Fibroblast of skin of abdomen (primary cell): ENCODE data around the gene ATP6V0D1.

Source experiments
- DNase-seq: peaks from one replicate; pipeline ENCODE4 v3.0.0-alpha.2; 2013

The ATP6V0D1 gene

GRCh38 chr16:67445126-67445426 lies 35.9 kb downstream of the ATP6V0D1 start:
- no peak for DNase-seq

GRCh38 chr16:67444259-67445125 lies 36.5 kb downstream of the ATP6V0D1 start:
- no peak for DNase-seq

DNA sequence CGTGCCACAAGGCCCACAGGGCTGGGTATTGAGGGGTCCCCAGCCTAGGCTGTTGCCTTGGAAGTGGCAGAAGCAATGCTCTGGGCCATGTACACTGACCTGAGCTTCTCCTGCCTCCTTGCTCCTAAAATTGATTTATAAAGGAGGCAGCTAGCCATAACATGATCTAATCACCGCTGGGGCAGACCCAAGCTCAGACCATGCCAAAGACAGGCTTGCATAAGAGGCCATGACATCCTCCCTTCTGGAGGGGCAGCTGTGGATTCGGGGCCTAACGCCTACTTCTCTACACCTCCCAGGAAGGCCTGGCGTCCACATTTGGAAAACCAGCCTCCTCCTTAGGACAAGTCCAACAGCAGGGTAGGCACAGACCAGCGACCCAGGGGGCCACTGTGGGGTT lies 37.7 kb downstream of the ATP6V0D1 start:
- no peak for DNase-seq

DNA sequence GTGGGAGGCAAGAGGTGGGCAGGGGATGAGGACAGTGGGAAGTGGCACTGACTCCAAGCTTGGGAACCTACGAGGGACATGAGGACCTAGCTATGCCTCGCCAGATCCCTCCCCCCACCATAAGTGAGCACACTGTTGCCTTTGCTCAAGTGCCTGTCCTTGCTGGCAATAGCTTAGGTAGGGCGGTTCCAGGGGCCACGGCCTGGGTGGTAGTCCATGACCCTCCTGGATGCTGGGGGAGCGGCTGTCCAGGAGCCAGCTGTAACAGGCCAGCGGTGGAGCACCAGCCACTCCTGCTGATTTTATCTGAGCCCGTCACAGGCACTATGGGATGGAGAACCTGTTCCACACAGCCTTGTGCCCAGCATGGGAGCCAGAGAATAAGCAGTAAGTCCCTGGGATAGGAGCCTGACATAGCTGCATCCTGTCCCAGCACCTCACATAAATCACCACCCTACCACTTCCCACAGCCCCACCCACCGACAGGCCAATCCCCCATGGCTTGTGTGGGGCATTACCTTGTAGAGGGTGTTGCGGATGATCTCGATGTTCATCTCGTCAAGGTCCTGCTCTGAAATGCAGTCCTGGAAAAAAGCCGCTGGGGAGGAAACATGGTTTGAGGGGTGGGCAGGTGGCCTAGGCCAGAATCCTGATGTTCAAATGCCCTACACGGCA lies 38.2 kb downstream of the ATP6V0D1 start:
- no peak for DNase-seq

GRCh38 chr16:67441907-67442306 lies 39.0 kb downstream of the ATP6V0D1 start:
- DNase-seq, result no peak

- no peak for DNase-seq
Measured at GRCh38 chr16:67441271-67441753, 39.6 kb downstream of the ATP6V0D1 start.

- DNase-seq, result no peak
Measured at GRCh38 chr16:67438824-67439393, 42.0 kb downstream of the ATP6V0D1 start.

GRCh38 chr16:67438098-67438791 lies 42.7 kb downstream of the ATP6V0D1 start:
- DNase-seq, result no peak

DNA sequence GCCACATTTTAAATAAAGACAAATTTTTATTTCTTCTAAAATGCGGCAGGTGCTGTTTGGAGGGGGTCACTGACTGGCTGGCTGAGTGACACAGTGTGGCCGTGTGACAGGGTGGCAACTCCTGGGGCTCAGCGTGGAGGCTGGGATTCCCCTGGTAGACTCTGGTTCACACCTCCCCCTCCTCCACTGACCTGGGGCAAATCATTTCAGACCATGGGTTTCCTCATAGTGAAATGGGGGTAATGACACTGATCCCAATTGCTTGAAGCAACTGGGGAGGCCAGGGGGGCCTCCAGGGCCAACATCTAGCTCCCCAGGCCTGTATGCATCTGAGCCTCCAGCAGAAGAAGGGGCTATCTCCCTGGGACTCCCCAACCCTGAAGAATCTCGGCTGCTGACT lies 43.4 kb downstream of the ATP6V0D1 start:
- DNase-seq, result no peak

- DNase-seq, result no peak
Measured at GRCh38 chr16:67436640-67437193, 44.2 kb downstream of the ATP6V0D1 start.

GRCh38 chr16:67435758-67436164 lies 45.2 kb downstream of the ATP6V0D1 start:
- DNase-seq, result no peak

- no peak for DNase-seq
Measured at GRCh38 chr16:67433131-67433719, 47.7 kb downstream of the ATP6V0D1 start.

GRCh38 chr16:67432506-67432890 lies 48.5 kb downstream of the ATP6V0D1 start:
- DNase-seq, result no peak

- no peak for DNase-seq
Measured at GRCh38 chr16:67431775-67432505, 49.0 kb downstream of the ATP6V0D1 start.

GRCh38 chr16:67430977-67431774 lies 49.8 kb downstream of the ATP6V0D1 start, which contains the start of gene HSD11B2:
Gene HSD11B2 (plus strand): TSS chr16:67431121. CDS start chr16:67431249, 128 bp downstream.
- DNase-seq, result peak; percentile 14

GRCh38 chr16:67430504-67430976 lies 50.4 kb downstream of the ATP6V0D1 start:
- no peak for DNase-seq

GRCh38 chr16:67429799-67430503 lies 51.0 kb downstream of the ATP6V0D1 start:
- DNase-seq, result no peak

DNA sequence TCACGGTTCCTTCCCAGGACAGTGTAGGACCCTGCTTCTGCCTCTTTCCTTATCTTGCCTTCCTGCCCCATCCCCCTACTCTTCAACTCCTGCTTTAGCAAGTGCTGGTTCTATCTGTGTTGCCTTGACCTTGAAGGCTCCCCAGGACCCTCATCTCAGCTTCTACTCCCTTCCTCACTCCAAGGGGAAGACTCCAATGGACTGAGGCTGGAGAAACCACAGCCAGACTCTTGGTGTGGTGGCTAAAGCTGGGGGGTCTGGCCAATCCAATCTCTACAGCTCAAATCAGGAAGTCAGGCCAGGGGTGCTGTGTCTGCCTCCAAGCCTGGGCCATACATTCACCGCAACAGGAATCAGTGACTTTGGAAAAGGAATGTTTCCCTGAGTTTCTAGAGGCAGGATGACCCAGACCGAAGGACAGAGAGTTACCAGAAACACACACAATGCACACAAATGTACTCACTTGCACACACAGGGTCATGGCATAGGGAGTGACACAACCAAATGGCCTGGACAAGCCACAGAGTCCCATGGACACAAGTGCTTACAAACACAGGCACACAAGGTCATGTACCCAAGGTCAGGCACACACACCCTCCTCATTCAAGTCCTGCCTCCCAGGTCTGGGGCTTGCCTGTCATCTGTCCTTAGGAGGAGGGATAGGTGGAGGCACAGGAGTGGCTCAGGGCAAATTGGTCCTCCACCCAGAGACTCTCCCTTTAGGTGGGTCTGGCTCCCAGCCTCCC lies 51.7 kb downstream of the ATP6V0D1 start:
- DNase-seq, result no peak

DNA sequence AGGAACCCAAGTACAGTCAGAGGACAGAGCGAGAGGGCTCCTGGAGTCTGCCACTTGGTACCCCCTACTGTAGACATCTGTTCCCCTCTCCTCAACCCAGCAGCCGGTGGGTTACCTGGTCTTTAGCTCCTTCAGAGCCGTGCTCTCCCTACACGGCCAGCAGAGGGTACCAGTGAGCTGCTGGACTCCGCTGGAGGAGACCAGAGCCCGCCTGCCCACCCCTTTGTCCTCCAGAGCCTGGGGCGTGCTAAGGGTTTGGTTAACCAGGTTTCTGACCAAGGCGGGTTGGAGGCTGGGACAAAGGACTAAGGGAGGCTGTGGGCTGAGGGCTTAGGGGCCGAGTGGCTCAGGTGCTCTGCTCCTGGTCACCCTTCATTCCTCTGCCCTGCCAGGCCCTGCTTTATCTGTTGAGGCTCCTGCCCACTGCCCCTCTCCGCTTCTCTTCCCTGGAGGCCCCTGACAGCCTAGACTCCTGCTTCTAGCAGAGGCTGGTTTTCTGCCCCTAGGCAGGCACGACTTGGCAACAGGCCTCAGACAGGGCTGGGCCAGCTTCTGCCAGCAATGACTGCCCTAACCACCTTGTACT lies 52.7 kb downstream of the ATP6V0D1 start:
- peak; percentile 37 for DNase-seq
